GM23338 (cell line): ENCODE measurements around the gene TRIM37. TPM values are rescaled to one million over a fixed set of nuclear protein-coding genes. Genes with fewer than 3 reads are reported as not detected.

Source experiments
- ATAC-seq: fragments of 200-7000 bp; cut with Tn5 transposase; 3 replicates; pipeline ENCODE4 v1.9.1; 2020
- DNase-seq: peaks from one replicate; pipeline ENCODE4 v3.0.0-alpha.2; 2015; ENCODE audit warnings: low spot score
- H2AFZ ChIP-seq: fragments of 200-600 bp; sonication (generic); 2 replicates; pipeline ENCODE4 v1.8.0; 2016; ENCODE audit warnings: antibody characterized with exemption, mild to moderate bottlenecking, moderate library complexity
- H3F3A ChIP-seq: fragments of 200-600 bp; sonication (generic); replicated peaks from 2 replicates; pipeline ENCODE4 v1.8.0; 2017; ENCODE audit warnings: antibody characterized with exemption, mixed run types, low read depth
- H3K27ac ChIP-seq: fragments of 200-600 bp; sonication (generic); 2 replicates; pipeline ENCODE4 v1.6.1; 2016; ENCODE audit warnings: low read depth
- H3K27me3 ChIP-seq: fragments of 200-600 bp; sonication (generic); 2 replicates; pipeline ENCODE4 v1.8.0; 2016; ENCODE audit warnings: mild to moderate bottlenecking, mixed run types, moderate library complexity; ENCODE audit not compliant: insufficient read depth
- H3K36me3 ChIP-seq: fragments of 200-600 bp; sonication (generic); 2 replicates; pipeline ENCODE4 v1.8.0; 2016; ENCODE audit warnings: mild to moderate bottlenecking; ENCODE audit not compliant: insufficient read depth
- H3K4me1 ChIP-seq: fragments of 200-600 bp; sonication (generic); 2 replicates; pipeline ENCODE4 v1.8.0; 2016; ENCODE audit warnings: mild to moderate bottlenecking, moderate library complexity; ENCODE audit not compliant: insufficient read depth
- H3K4me2 ChIP-seq: fragments of 200-600 bp; sonication (generic); 2 replicates; pipeline ENCODE4 v1.7.1; 2017; ENCODE audit warnings: mixed run types
- H3K4me3 ChIP-seq: fragments of 200-600 bp; sonication (generic); 2 replicates; pipeline ENCODE4 v1.6.1; 2016; ENCODE audit warnings: mixed run types
- H3K79me2 ChIP-seq: fragments of 200-600 bp; sonication (generic); replicated peaks from 2 replicates; pipeline ENCODE4 v1.8.0; 2017; ENCODE audit warnings: mild to moderate bottlenecking; ENCODE audit not compliant: insufficient read depth
- H3K9me2 ChIP-seq: fragments of 200-600 bp; sonication (generic); 2 replicates; pipeline ENCODE4 v1.8.0; 2017; ENCODE audit not compliant: insufficient read depth
- H4K20me1 ChIP-seq: fragments of 200-600 bp; sonication (generic); replicated peaks from 2 replicates; pipeline ENCODE4 v1.8.0; 2017; ENCODE audit warnings: mild to moderate bottlenecking; ENCODE audit not compliant: insufficient read depth
- H3K27ac Mint-ChIP-seq: 2 replicates; pipeline ENCODE4 v1.8.0; 2020; ENCODE audit warnings: inconsistent platforms, mild to moderate bottlenecking, moderate library complexity, mixed read lengths
- H3K27me3 Mint-ChIP-seq: 3 replicates; pipeline ENCODE4 v1.8.0; 2022; ENCODE audit warnings: low read depth, mild to moderate bottlenecking, moderate library complexity, mixed read lengths, inconsistent platforms; ENCODE audit not compliant: insufficient read depth, poor library complexity
- H3K36me3 Mint-ChIP-seq: 3 replicates; pipeline ENCODE4 v1.8.0; 2021; ENCODE audit warnings: low read depth, mild to moderate bottlenecking, inconsistent platforms, moderate library complexity, mixed read lengths
- H3K4me1 Mint-ChIP-seq: 3 replicates; pipeline ENCODE4 v1.8.0; 2020; ENCODE audit warnings: mild to moderate bottlenecking, inconsistent platforms, mixed read lengths
- H3K4me3 Mint-ChIP-seq: 3 replicates; pipeline ENCODE4 v1.8.0; 2021; ENCODE audit warnings: moderate library complexity, mild to moderate bottlenecking, inconsistent platforms, mixed read lengths
- H3K9me3 Mint-ChIP-seq: 3 replicates; pipeline ENCODE4 v1.8.0; 2020; ENCODE audit warnings: moderate library complexity, mild to moderate bottlenecking, inconsistent platforms, mixed read lengths
- CREB1 ChIP-seq: fragments of 250-450 bp; sonication (Bioruptor Pico); IDR thresholded peaks from 2 replicates; pipeline ENCODE4 v1.5.0; 2020; ENCODE audit warnings: low read depth, mild to moderate bottlenecking, moderate library complexity
- CTCF ChIP-seq, 2 experiments: fragments of 200-600 bp in 1 of 2; sonication (generic) in 1 of 2; conservative IDR thresholded peaks; 2 replicates each; pipeline versions ENCODE4 v1.5.1 to v1.6.1; 2016 to 2017; ENCODE audit warnings: antibody characterized with exemption in 2 of 2, low read depth in 2 of 2, mild to moderate bottlenecking in 2 of 2, moderate library complexity in 1 of 2
- ETS1 ChIP-seq: IDR thresholded peaks from 2 replicates; pipeline ENCODE4 v1.6.1; 2016; ENCODE audit warnings: antibody characterized with exemption
- EZH2 ChIP-seq: fragments of 200-600 bp; sonication (generic); IDR thresholded peaks from one replicate; pipeline ENCODE4 v1.8.0; 2017; ENCODE audit warnings: antibody characterized with exemption, mild to moderate bottlenecking, low read depth; ENCODE audit not compliant: unreplicated experiment
- JUNB ChIP-seq: IDR thresholded peaks from one replicate; pipeline ENCODE4 v1.6.1; 2016; ENCODE audit warnings: antibody characterized with exemption; ENCODE audit not compliant: unreplicated experiment
- NANOG ChIP-seq: IDR thresholded peaks from 2 replicates; pipeline ENCODE4 v1.6.1; 2016; ENCODE audit warnings: antibody characterized with exemption, borderline replicate concordance
- POLR2AphosphoS5 ChIP-seq: IDR thresholded peaks from 2 replicates; pipeline ENCODE4 v1.6.1; 2016; ENCODE audit warnings: antibody characterized with exemption, low read depth
- STAT1 ChIP-seq: IDR thresholded peaks from one replicate; pipeline ENCODE4 v1.6.1; 2016; ENCODE audit warnings: antibody characterized with exemption; ENCODE audit not compliant: unreplicated experiment
- ZNF331 ChIP-seq: fragments of 250-450 bp; sonication (Bioruptor Pico); IDR thresholded peaks from 2 replicates; pipeline ENCODE4 v1.5.0; 2020; ENCODE audit warnings: low read depth, mild to moderate bottlenecking, moderate library complexity
- ZNF462 ChIP-seq: fragments of 250-450 bp; sonication (Bioruptor Pico); IDR thresholded peaks from 2 replicates; pipeline ENCODE4 v1.5.0; 2020; ENCODE audit warnings: mild to moderate bottlenecking, moderate library complexity
- polyA plus RNA-seq: library from polyadenylated mRNA; unstranded; fragments of >200 nt; fragmentation: Nextera tagmentation; extraction: Ambion mirVana; gene quantifications from 2 replicates; pipeline ENCODE4 v1.2.1, GENCODE V29; 2016
- total RNA-seq: library from RNA; depleted of rRNA; stranded (reverse); fragments of >200 nt; shearing (Covaris generic); gene quantifications from 2 replicates; pipeline ENCODE4 v1.2.3, GENCODE V29; 2014

Gene TRIM37
- total and polyA plus RNA-seq, 2 experiments from 2014 or later: 61.1 to 71.2 TPM

GRCh38 chr17:59069856-59070255, 36.8 kb downstream of the TRIM37 start (continued):
- TF ChIP-seq ZNF462 (CRISPR knock-in tag) (no peak), NANOG (no peak), EZH2 (no peak), CTCF (conservative IDR thresholded peaks at IDR 0.05; ENCODE audit: low read depth in 2 of 2) (no peak), CREB1 (CRISPR knock-in tag) (no peak)

DNA sequence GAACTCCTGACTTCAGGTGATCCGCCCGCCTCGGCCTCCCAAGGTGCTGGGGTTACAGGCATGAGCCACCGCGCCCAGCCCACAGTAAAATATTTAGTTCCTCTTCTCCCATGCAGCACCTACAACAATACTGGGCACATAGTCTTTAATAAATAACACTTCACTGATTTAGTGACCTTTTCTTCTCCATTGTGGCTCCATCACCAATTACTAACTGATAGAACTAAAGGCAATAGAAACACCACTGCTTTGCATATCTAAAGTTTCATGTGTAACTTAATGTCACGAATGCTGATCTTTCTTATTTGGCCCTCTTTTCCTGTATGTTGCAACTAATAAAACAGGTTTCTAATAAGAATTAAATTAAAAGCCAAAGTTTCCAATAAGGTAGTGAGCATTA, 38.9 kb downstream of the TRIM37 start:
- Mint-ChIP-seq H3K27ac (no peak overlapping the region), H3K27me3 (no peaks in the 10 kb centered on the region), H3K9me3 (no peaks in the 10 kb centered on the region), H3K4me1 (no peaks in the 10 kb centered on the region), H3K4me3 (no peak overlapping the region), H3K36me3 (peaks cover 30% of the 10 kb centered on the region; the same call in 2 of the 3 replicates)
- H4K20me1 ChIP-seq: no peaks in the 10 kb centered on the region; the same call in 1 of the 2 replicates
- DNase-seq (no peak), ATAC-seq (no peak)
- H2AFZ ChIP-seq: no peak overlapping the region
- 0 out of 2 replicates have a peak, but pooled peaks cover 3% of the 10 kb centered on the region for H3K79me2 ChIP-seq
- H3K36me3 ChIP-seq: peaks cover 9% of the 10 kb centered on the region
- no peaks in the 10 kb centered on the region for H3K4me1 ChIP-seq
- no peaks in the 10 kb centered on the region for H3F3A ChIP-seq
- no peak overlapping the region for H3K4me2 ChIP-seq
- H3K4me3 ChIP-seq: no peak overlapping the region
- H3K27ac ChIP-seq: no peak overlapping the region
- no peaks in the 10 kb centered on the region for H3K9me2 ChIP-seq
- H3K27me3 ChIP-seq: no peaks in the 10 kb centered on the region
- no peak for TF ChIP-seq POLR2AphosphoS5
- TF ChIP-seq JUNB: no peak
- no peak for TF ChIP-seq STAT1
- no peak for TF ChIP-seq CREB1 (CRISPR knock-in tag)
- TF ChIP-seq ETS1: no peak
- no peak for TF ChIP-seq ZNF331 (CRISPR knock-in tag)
